Ascending aorta (tissue), 2 donors: ENCODE results near the gene CAP2. TPM values are rescaled to one million over a fixed set of nuclear protein-coding genes. Genes with fewer than 3 reads are reported as not detected.

Experiments used
- DNase-seq, 2 donors: peaks; one replicate each; pipeline ENCODE4 v3.0.0-alpha.2; 2019; ENCODE audit warnings: low spot score in 2 of 2
- H3K27ac ChIP-seq, 2 donors: fragments of 200-600 bp; sonication (generic); one replicate each; pipeline ENCODE4 v1.5.1; 2016 to 2017; ENCODE audit warnings: mild to moderate bottlenecking in 1 of 2
- H3K27me3 ChIP-seq: fragments of 200-600 bp; sonication (generic); one replicate; pipeline ENCODE4 v1.5.1; 2017
- H3K36me3 ChIP-seq, 2 donors: fragments of 200-600 bp; sonication (generic); one replicate each; pipeline ENCODE4 v1.5.1; 2016
- H3K4me1 ChIP-seq, 2 donors: fragments of 200-600 bp; sonication (generic); one replicate each; pipeline ENCODE4 v1.5.1; 2016 to 2017; ENCODE audit warnings: mild to moderate bottlenecking in 1 of 2
- H3K4me3 ChIP-seq, 2 donors: fragments of 200-600 bp; sonication (generic); one replicate each; pipeline ENCODE4 v1.5.1; 2016 to 2017; ENCODE audit warnings: mild to moderate bottlenecking in 1 of 2
- H3K9me3 ChIP-seq, 2 donors: fragments of 200-600 bp; sonication (generic); one replicate each; pipeline ENCODE4 v1.5.1; 2016
- CTCF ChIP-seq, 3 experiments: fragments of 200-600 bp in 2 of 3; fragments of 450-650 bp in 1 of 3; sonication (generic) in 2 of 3; IDR thresholded peaks; one replicate each; pipeline ENCODE4 v1.5.1; 2016 to 2019; ENCODE audit warnings: antibody characterized with exemption in 3 of 3, mild to moderate bottlenecking in 1 of 3, moderate library complexity in 1 of 3
- intact Hi-C: fragments of 100-400 bp; cut with DNase I; formaldehyde crosslinking; loops from one replicate; pipeline ENCODE4 v1.15.1; 2023
- total RNA-seq: library from RNA; depleted of rRNA; stranded (reverse); fragments of >200 nt; gene quantifications from one replicate; pipeline ENCODE4 v1.1.0, GENCODE V29; 2016

The CAP2 gene
- total RNA-seq, 1 donor from 2014 or later = 7.1 TPM

- Histone ChIP-seq H3K9me3 (peaks cover 0 to 16% of the 10 kb centered on the region in 2 donors), H3K4me1 (no peaks in the 10 kb centered on the region), H3K27ac (no peak overlapping the region), H3K36me3 (no peaks in the 10 kb centered on the region), H3K27me3 (no peaks in the 10 kb centered on the region), H3K4me3 (no peak overlapping the region)
- no peak for TF ChIP-seq CTCF (IDR thresholded peaks at IDR 0.05)
- DNase-seq = no peak
- intact Hi-C loops = no loop called here
Observed at GRCh38 chr6:17365961-17366360, 27.4 kb upstream of the CAP2 start.

- intact Hi-C loops = no loop called here
- DNase-seq = no peak
- no peaks in the 10 kb centered on the region for H3K36me3 ChIP-seq
- no peak overlapping the region for H3K4me3 ChIP-seq
- TF ChIP-seq CTCF (IDR thresholded peaks at IDR 0.05) = no peak
- H3K9me3 ChIP-seq = peaks cover 0 to 16% of the 10 kb centered on the region in 2 donors
- H3K27ac ChIP-seq = no peak overlapping the region
- H3K27me3 ChIP-seq = no peaks in the 10 kb centered on the region
- no peaks in the 10 kb centered on the region for H3K4me1 ChIP-seq
Observed at GRCh38 chr6:17367868-17368267, 25.5 kb upstream of the CAP2 start.

GRCh38 chr6:17381424-17382147, 11.8 kb upstream of the CAP2 start:
- Histone ChIP-seq H3K4me1 (peaks cover 0 to 5% of the 10 kb centered on the region in 2 donors), H3K9me3 (no peaks in the 10 kb centered on the region), H3K36me3 (no peaks in the 10 kb centered on the region), H3K27me3 (no peaks in the 10 kb centered on the region), H3K27ac (peak overlapping the region in 1 of 2 donors; percentile 23), H3K4me3 (peak overlapping the region in 1 of 2 donors; percentile 1)
- intact Hi-C loops = no loop called here
- DNase-seq = peak in 1 of 2 donors; percentile 66
- no peak for TF ChIP-seq CTCF (IDR thresholded peaks at IDR 0.05)

- Histone ChIP-seq H3K4me3 (no peak overlapping the region), H3K4me1 (peaks cover 0 to 5% of the 10 kb centered on the region in 2 donors), H3K9me3 (no peaks in the 10 kb centered on the region), H3K27ac (no peak overlapping the region), H3K27me3 (no peaks in the 10 kb centered on the region), H3K36me3 (no peaks in the 10 kb centered on the region)
- intact Hi-C loops = no loop called here
- DNase-seq = no peak
- TF ChIP-seq CTCF (IDR thresholded peaks at IDR 0.05) = no peak
Observed at GRCh38 chr6:17385660-17386059, 7.7 kb upstream of the CAP2 start.

GRCh38 chr6:17388365-17388764, 5.0 kb upstream of the CAP2 start:
- Histone ChIP-seq H3K27me3 (no peaks in the 10 kb centered on the region), H3K9me3 (no peaks in the 10 kb centered on the region), H3K4me3 (no peak overlapping the region), H3K27ac (no peak overlapping the region), H3K36me3 (no peaks in the 10 kb centered on the region), H3K4me1 (peaks cover 0 to 4% of the 10 kb centered on the region in 2 donors)
- intact Hi-C loops = no loop called here
- TF ChIP-seq CTCF (IDR thresholded peaks at IDR 0.05) = no peak
- no peak for DNase-seq
